PC-9 (cell line): Measurements from ENCODE around the gene LYRM2.

ENCODE experiments used
- EZH2 ChIP-seq: fragments of 200-600 bp; sonication (generic); IDR thresholded peaks from 2 replicates; pipeline ENCODE4 v1.8.0; 2017; ENCODE audit warnings: antibody characterized with exemption, low read depth
- TF ChIP-seq, protein P1 (sequence below): fragments of 200-600 bp; sonication (generic); conservative IDR thresholded peaks from 2 replicates; pipeline ENCODE4 v1.6.1; 2017; ENCODE audit warnings: mixed run types, antibody characterized with exemption, mild to moderate bottlenecking, moderate library complexity

DNA sequence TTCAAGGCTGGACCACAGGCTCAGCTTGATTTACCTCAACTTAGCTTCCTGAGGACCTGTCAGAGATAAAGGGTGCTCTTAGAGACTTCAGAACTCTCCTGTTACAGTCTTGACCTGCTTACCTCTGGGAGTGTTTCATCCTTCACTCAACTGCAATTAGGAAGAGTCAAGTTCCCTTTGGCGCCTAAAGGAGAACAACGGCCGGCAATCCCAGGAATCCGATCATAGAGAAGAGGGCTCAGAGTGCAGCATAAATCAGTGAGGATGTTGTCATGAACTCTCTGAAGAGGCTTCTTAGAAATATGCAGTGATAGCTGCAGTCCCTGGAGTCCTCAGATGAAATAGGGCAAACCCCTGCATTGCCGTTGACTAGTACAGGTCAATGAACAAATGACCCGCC, 36.4 kb downstream of the LYRM2 start:
- TF ChIP-seq, protein P1, sequence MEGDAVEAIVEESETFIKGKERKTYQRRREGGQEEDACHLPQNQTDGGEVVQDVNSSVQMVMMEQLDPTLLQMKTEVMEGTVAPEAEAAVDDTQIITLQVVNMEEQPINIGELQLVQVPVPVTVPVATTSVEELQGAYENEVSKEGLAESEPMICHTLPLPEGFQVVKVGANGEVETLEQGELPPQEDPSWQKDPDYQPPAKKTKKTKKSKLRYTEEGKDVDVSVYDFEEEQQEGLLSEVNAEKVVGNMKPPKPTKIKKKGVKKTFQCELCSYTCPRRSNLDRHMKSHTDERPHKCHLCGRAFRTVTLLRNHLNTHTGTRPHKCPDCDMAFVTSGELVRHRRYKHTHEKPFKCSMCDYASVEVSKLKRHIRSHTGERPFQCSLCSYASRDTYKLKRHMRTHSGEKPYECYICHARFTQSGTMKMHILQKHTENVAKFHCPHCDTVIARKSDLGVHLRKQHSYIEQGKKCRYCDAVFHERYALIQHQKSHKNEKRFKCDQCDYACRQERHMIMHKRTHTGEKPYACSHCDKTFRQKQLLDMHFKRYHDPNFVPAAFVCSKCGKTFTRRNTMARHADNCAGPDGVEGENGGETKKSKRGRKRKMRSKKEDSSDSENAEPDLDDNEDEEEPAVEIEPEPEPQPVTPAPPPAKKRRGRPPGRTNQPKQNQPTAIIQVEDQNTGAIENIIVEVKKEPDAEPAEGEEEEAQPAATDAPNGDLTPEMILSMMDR, result no peak
- no peak for TF ChIP-seq EZH2
